Measurements from ENCODE around the gene KLF6.
"Not testable (repeated sequence)": the region's sequence is repeated elsewhere in the genome, so short reads cannot be mapped to it uniquely, and the experiment has no call there.

KLF6 gene

DNA sequence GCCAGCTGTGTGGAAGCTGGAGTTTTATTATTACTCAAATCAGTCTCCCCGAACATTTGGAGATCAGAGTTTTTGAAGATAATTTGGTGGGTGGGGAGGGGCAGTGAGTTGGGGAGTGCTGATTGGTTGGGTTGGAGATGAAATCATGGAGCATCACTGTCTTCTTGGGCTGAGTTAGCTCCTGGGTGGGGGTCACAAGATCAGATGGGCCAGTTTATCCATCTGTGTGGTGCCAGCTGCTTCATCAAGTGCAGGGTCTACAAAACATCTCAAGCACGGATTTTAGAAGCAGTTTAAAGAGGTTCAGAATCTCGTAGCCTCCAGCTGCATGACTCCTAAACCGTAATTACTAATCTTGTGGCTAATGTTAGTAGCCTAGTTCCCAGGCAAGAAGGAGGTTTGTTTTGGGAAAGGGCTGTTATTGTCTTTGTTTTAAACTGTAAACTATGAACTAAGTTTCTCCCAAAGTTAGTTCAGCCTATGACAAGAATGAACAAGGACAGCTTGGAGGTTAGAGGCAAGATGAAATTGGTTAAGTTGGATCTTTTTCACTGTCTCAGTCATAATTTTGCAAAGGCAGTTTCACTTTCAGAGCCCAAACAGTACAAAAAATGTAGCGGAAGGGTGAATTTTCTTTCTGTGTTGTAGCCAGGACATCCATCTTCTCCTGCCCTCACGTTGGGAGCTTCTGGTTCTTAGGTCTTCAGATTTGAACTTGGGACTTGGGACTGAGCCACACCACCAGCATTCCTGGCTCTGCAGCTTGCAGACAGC lies 43.1 kb downstream of the KLF6 start:
- intact Hi-C loops (cut with DNase I): no loop called here
- DNase-seq: no peak

DNA sequence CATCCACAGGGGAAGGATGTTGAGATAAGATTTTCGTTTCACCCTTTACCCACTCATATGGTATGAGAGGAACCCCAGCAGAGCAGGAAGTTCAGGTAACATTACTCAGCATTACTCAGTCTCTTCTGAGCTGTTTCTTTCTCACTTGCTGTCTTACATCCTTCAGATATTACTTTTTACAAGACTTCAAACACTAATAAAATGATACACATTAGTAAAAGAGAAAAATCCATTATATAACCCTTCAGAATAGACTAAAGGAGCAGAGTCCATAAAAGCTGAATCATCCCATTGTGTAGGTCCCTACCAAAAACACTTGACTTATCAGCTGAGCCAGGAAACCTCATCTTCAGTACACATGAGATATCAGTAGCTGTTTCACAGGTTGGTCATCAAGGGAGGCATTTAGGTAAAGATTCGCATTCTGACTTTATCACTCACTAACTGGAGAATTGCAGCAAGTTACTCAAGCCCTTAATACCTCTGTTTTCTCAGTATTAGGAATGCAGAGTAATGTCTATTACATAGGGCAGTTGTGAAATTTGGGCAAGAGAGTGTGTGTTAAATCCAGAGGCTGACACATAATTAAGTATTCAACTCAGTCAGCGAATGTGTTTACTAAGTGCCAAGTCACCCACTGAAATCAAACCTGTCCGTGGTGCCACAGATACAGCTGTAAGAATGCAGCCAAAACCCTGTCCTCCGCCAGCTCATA lies 44.7 kb downstream of the KLF6 start:
- no peak for DNase-seq
- intact Hi-C loops (cut with DNase I): no loop called here

DNA sequence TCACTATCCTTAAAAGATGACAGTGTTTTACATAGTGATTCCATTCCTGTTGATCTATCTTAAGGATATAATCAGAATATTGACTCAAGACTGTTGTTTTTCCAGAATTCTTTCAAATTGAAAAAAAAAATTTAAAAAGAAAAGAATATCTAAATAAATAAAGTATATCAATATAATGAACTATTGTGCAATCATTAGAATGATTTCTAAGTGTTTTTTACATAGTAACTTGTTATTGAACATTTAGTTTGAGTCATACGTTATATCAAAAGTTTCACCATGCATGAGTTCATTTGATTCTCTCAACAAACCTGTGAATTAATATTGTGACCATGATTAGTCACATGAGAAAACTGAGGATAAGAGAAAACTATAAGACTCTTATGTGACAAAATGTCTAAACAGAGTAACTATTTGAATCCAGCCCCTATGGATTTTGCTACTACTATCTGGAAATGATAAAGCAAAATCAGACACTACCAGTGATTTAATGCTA lies 46.1 kb downstream of the KLF6 start:
- no peak for DNase-seq
- intact Hi-C loops (cut with DNase I): no loop called here

DNA sequence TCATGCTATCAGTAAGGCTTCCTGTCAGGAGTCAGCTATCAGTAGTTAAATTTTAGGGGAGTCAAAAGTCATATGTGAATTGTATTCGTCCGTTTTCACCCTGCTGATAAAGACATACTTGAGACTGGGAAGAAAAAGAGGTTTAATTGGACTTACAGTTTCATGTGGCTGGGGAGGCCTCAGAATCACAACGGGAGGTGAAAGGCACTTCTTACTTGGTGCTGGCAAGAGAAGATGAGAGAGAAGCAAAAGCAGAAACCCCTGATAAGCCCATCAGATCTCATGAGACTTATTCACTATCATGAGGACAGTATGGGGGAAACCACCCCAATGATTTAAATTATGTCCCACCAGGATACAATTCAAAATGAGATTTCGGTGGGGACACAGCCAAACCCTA lies 47.1 kb downstream of the KLF6 start:
- DNase-seq: no peak
- intact Hi-C loops (cut with DNase I): no loop called here

DNA sequence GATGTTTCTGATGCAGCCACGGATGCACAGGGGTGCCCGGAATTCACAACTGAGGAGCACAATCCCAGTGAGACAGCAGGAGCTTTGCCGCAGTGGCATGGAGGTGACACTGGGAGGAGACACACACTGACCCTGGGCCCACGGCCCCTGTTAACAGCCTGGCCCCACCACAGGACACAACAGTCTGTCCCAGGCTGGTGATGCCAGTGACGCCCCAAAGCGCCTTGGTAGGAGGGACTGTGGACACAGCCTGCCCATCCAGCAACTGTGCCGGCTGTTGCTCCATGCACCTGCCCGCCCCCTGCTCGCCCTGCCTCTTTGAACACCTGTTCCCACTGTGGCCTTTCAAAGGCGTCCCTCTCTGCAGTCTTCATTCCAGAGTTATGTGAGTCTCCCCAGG lies 49.8 kb downstream of the KLF6 start:
- no peak for DNase-seq
- intact Hi-C loops (cut with DNase I): no loop called here

DNA sequence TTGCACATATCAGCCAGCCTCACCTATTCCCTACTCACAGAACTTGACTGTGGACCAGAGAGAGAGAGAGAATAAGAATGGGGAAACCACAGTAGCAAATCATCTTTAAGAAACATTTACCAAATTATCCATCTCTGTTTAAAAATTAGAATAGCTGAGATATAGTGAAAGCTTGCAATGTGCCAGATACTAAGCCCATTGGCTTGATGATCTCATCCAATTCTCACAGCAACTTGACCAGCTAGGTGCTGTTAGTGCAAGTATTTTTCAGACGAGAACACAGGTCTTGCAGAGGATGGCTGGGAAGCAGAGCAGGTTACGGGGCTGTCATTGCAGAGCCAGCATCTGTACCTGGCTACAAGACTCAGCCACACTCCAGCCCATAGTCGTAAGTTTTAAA lies 50.9 kb downstream of the KLF6 start:
- intact Hi-C loops (cut with DNase I): no loop called here
- no peak for DNase-seq

DNA sequence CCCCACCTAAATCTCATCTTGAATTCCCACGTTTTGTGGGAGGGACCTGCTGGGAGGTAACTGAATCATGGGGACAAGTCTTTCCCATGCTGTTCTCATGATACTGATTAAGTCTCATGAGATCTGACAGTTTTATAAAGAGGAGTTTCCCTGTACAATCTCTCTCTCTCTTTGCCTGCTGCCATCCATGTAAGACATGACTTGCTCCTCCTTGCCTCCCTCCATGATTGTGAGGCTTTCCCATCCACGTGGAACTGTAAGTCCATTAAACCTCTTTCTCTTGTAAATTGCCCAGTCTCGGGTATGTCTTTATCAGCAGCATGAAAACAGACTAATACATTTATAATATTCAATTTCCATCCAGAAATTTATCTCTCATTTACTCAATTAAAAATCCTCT lies 52.8 kb downstream of the KLF6 start:
- DNase-seq; intact Hi-C loops (cut with DNase I): not testable (repeated sequence)

DNA sequence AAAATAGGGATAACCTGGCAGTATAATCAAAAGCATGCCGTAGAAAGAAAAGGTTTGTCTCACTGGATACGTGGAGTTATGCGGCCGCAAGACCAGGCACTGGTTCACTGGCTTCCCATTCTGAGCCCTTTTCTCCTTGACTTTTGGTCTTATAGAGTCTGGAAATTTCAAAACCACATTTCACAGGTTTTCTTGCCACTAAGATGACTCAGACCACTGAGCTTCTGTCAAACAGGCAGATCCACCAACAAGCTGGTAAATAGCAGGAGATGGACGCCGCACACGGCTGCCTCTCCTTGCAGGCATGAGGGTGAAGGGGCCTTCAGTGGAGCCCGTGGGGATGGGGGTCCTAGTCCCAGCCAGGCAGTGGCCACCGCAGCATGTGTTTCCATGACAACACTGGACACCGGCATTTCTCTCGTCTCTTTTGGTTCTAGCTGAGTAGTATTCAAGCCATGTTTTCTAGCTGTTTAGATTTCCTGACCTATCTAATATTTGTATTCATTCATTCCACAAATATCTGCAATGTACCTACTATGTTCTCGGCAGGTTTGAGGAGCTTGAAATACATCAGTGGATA lies 55.5 kb downstream of the KLF6 start:
- DNase-seq: no peak
- intact Hi-C loops (cut with DNase I): no loop called here

DNA sequence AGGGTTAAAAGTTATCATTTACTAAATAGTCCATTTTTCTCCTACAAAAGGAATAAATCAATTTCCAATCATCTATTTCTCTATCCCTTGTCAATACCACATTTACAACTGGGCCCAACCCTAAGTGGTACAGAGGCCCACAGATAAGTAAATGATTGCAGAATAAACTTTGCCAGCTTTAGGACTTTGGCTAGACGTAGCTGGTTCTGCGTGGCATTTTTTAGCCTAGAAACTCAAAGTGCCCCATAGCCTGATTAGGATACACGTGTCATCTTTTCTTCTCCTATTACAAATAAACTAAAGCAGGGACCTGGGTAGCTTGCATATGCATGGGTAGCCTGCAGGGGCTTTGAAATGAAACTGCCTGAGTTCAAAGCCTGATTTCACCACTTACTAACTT lies 56.4 kb downstream of the KLF6 start:
- no peak for DNase-seq
- intact Hi-C loops (cut with DNase I): no loop called here

DNA sequence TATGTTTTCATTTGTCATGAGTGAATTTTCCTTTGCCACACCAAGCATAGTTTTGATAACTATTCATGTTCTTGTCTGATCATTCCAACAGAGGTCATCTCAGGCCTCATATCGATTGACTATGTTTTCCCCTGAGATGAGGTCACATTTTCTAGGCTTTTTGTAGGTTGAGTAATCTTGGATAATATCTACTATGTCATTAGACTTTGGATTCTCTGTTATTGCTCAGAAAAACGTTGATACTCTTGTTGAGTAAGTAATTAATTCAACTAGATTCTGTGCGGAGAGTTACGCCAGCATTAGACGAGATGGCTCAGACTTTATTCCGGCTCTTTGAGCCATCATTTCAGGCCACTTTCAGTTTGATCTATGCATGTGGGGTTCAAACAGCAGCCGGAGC lies 57.7 kb downstream of the KLF6 start:
- no peak for DNase-seq
- intact Hi-C loops (cut with DNase I): no loop called here
